ENCODE results near the gene SPIRE2. TPM values are rescaled to one million over a fixed set of nuclear protein-coding genes. Genes with fewer than 3 reads are reported as not detected.

Gene SPIRE2
- total RNA-seq, 1 donor = 3.5 TPM

DNA sequence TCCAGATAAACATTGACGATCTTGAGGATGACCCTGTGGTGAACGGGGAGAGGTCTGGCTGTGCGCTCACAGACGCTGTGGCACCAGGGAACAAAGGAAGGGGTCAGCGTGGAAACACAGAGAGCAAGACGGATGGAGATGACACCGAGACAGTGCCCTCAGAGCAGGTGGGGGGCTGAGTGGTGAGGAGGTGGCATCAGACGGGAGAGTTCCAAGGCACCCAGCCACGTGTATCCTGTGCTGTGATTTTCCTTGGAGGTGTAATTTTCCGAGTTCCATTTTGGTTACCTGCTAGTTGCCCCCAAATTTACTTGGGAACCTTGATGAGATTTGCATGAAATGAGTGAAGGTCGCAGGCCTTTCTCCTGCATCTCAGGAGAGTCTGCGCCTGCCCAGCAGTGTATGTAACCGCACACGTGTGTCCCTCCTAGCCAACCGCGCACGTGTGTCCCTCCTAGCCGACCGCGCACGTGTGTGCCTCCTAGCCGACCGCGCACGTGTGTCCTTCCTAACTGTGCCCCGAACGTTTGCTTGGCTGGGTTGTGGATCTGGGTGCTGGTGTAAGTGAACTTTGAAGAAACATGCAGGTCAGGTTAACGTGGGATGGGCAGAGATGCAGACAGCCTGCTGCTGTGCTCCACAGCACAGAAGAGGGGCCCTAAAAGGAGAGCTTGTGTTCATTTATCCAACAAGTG lies 55.2 kb downstream of the SPIRE2 start:
- TF ChIP-seq, protein P1, sequence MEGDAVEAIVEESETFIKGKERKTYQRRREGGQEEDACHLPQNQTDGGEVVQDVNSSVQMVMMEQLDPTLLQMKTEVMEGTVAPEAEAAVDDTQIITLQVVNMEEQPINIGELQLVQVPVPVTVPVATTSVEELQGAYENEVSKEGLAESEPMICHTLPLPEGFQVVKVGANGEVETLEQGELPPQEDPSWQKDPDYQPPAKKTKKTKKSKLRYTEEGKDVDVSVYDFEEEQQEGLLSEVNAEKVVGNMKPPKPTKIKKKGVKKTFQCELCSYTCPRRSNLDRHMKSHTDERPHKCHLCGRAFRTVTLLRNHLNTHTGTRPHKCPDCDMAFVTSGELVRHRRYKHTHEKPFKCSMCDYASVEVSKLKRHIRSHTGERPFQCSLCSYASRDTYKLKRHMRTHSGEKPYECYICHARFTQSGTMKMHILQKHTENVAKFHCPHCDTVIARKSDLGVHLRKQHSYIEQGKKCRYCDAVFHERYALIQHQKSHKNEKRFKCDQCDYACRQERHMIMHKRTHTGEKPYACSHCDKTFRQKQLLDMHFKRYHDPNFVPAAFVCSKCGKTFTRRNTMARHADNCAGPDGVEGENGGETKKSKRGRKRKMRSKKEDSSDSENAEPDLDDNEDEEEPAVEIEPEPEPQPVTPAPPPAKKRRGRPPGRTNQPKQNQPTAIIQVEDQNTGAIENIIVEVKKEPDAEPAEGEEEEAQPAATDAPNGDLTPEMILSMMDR (IDR thresholded peaks at IDR 0.05; ENCODE audit: insufficient read depth, low read depth, low read length) = no peak
- DNase-seq (ENCODE audit: low read depth) = no peak
- H3K4me3 ChIP-seq (ENCODE audit: low read depth, low read length) = no peak overlapping the region

DNA sequence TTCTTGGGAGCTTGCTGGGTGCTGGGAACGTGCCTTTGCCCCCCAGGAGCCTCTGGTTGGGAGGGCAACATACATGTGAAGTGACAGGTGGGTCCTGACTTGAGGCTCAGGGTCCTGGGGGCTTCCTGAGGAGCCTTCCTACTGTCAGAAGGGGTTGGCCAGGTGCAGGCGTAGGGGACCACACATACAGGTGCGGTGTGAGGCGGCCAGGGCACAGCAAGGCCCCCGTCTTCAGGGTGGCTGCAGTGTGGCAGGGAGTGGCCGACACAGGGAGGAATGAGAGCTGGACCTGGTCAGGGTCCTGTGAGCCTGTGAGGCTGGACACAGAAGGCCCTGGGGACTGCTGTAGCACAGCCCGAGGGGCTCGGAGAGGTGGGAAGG lies 55.8 kb downstream of the SPIRE2 start:
- no peak overlapping the region for H3K4me3 ChIP-seq (ENCODE audit: low read depth, low read length)
- DNase-seq (ENCODE audit: low read depth) = no peak
- TF ChIP-seq, protein P1 (IDR thresholded peaks at IDR 0.05; ENCODE audit: insufficient read depth, low read depth, low read length) = no peak

DNA sequence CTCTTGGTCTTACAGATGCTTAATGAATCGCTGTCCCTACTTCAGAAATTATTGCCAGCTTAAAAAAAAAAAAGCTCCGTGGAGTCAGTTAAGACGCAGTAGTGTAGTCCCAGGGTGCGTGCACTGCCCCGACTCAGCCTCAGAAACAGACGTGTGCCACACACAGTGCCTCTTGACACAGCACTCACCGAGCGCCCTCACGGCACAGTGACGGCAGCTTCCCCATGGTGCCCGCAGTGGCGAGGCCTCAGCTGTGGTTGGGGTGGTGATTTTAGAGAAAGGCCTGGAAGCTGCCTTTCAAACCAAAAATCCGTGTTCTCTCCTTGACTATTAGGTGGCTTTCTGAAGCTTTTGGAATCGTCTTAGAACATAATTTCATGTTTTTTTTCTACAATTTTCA lies 59.0 kb downstream of the SPIRE2 start:
- DNase-seq (ENCODE audit: low read depth) = no peak
- TF ChIP-seq, protein P1 (IDR thresholded peaks at IDR 0.05; ENCODE audit: insufficient read depth, low read depth, low read length) = no peak
- no peak overlapping the region for H3K4me3 ChIP-seq (ENCODE audit: low read depth, low read length)

DNA sequence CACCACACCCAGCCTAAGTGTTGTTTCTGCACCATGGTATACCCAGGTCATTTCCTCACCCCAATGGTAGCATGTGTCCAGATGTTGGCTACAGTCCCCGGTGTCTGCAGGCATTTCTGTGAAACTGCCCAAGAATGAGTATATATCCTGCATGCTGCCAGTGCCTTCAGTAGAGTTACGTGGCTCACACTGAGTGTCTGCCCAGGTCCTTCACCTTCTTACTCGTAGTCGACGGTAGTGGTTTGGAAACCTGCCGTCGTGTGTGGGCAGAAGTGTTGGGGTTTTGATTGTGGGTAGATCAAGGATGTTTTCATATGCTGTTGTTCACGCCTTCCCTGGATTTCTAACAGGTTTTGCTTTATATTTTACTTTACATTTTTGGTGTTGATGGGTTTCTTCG lies 61.9 kb downstream of the SPIRE2 start:
- no peak for DNase-seq (ENCODE audit: low read depth)
- H3K4me3 ChIP-seq (ENCODE audit: low read depth, low read length) = no peak overlapping the region
- TF ChIP-seq, protein P1 (IDR thresholded peaks at IDR 0.05; ENCODE audit: insufficient read depth, low read depth, low read length) = no peak

DNA sequence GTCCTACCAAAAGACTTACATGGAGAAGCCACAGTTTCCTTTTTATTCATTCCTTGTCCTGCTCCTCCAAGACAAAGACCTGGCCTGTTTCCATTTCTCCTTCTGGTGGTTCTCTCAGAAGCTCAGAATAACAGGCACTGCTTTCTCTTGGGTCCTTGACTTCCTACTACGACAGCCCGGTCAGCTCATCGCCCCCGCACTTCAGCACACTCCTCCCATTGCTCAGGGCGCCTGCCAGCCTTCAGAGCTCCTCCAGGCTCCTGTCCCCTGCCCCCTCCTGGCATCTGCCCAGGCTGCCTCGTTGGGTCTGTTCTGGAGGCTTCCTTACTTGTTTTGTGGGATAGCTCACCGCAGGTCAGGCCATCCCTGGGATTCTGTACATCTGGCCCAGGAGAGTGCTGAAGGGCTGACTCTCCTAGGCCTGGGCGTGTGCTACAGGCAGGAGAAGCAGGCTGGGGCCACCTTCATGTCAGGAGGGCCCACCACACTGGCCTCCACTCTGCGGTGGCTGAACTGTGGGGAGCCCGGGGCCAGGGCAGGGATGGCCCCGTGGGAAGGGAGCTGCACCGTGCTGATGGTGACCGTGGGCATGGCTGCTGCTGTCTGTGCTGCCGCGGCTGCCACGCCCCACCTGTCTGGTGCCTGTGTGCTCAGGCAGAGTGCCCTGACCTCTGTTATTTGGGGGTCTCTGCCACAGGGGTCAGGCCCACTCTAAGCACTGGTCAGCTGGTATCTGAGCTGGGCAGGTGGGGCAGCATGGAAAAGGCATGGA lies 62.8 kb downstream of the SPIRE2 start:
- no peak for DNase-seq (ENCODE audit: low read depth)
- TF ChIP-seq, protein P1 (IDR thresholded peaks at IDR 0.05; ENCODE audit: insufficient read depth, low read depth, low read length) = no peak
- no peak overlapping the region for H3K4me3 ChIP-seq (ENCODE audit: low read depth, low read length)

DNA sequence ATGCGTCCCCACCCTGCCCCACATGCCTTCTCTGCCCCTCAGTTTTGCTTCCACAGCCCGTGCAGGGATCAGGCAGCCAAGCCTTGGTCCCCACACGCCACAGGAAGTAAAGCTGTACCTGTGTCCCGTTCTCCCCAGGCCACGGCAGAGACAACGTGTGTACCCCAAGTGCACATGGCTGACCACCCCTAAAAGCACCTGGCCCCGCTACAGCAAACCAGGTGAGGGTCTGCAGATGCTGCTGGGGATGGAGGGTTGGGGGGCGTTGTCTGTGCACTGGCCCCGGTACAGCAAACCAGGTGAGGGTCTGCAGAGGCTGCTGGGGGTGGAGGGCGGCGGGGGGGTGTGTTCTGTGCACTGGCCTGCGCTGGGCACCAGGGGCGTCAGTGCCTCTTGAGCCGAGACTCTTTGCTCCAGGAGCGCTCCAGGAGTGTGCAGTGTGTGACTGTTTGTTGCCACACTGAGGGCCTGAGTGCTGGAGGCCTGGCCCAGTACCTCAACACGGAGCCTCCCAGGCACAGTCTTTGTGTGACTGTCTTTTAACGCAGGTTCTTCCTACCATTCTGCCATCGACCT lies 63.9 kb downstream of the SPIRE2 start:
- no peak for DNase-seq (ENCODE audit: low read depth)
- no peak overlapping the region for H3K4me3 ChIP-seq (ENCODE audit: low read depth, low read length)
- TF ChIP-seq, protein P1 (IDR thresholded peaks at IDR 0.05; ENCODE audit: insufficient read depth, low read depth, low read length) = no peak
